HG02759 (cell line): ENCODE measurements around the gene RAP1GAP.
A peak's percentile ranks its signal among the peaks of the same experiment; 100 is the strongest.

Experiments used
- ATAC-seq: cut with Tn5 transposase; IDR thresholded peaks from one replicate; pipeline ENCODE4 v1.9.1; 2021; ENCODE audit warnings: mild to moderate bottlenecking, moderate library complexity; ENCODE audit not compliant: unreplicated experiment

RAP1GAP gene

DNA sequence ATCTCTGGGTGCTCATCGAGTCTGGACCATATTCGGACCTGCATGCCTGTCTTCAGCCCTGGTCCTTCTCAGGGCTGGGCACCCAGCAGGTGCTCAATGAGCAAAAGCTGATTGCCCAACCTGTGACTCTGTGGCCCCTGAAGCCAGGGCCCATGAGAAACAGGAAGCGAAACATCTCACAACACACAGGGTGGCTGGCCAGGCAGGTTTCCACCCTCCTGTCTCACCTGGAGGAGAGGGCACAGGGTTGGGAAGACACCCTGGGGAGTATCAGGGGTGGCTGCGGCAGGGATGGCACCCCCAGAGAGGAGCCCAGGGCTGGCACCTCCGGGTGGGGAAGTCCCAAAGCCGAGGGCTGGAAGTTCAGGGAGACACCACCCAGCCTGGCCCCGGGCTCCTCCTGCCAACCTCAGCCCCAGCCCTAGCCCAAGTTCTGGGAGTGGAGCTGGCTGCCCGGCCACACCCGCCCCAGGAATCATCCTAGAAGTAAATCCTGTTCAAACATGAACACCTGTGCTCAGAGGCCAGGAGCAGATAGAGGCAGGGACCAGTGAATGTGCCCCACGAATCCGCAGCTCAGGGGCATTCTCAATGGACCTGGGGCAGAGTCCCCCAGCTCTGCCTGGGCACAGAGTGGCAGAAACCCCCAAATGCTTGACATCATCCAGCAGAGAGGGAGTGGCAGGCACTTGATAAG, 54.6 kb downstream of the RAP1GAP start:
- ATAC-seq = no peak

DNA sequence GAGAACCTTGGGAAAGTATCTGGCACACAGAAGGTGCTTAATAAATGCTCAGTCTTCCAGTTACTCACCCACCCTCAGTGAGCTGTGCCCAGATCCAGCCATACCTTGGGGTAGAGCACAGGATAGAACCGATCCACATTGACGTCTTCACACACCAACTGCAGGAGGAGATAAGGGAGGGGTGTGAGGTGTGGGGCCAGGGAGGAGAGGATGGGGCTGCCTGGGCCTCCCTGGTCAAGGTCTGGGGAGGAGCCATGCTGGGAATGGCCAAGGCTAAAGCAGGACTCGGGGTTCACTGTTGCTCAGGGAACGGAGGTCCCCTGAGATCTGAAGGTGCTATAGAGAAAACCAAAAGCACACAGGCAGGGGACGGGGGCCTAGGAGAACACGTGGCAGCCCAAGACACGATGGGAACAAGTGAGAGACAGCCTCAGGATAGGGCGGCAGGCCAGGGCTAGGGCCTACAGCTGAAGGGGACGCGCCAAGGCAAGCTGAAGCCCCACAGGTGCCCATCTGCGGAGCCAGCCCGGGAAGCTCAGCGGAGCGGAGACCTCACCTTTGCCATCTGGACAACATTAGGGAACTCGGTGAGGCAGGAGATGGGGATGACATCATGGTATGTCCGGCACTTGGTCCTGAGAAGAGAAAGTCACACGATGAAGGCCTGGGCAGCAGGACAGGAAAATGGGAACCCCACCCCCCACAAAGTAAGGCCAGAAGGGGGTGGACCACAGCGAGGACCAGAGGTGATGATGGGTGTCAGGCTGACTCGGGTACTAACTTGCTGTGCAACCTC, 55.9 kb downstream of the RAP1GAP start:
- no peak for ATAC-seq

DNA sequence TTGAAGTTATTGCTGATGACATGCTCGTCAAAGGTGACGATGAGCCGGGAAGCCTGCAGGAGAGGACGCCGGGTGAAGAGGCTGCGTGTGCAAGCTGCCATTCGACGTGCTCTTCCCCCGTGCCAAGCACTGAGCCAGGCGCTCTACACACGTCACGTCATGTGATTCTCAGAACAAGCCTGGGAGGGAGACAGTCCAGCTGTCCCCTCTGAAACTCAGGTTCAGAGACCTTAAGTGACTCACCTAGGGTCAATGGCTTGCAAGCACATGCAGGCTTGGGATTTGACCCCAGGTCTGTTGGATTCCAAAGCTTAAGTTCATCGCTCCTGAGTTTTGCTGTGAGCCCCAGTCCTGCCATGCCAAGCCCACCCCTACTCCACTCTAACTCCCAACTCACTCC, 57.1 kb downstream of the RAP1GAP start:
- no peak for ATAC-seq

DNA sequence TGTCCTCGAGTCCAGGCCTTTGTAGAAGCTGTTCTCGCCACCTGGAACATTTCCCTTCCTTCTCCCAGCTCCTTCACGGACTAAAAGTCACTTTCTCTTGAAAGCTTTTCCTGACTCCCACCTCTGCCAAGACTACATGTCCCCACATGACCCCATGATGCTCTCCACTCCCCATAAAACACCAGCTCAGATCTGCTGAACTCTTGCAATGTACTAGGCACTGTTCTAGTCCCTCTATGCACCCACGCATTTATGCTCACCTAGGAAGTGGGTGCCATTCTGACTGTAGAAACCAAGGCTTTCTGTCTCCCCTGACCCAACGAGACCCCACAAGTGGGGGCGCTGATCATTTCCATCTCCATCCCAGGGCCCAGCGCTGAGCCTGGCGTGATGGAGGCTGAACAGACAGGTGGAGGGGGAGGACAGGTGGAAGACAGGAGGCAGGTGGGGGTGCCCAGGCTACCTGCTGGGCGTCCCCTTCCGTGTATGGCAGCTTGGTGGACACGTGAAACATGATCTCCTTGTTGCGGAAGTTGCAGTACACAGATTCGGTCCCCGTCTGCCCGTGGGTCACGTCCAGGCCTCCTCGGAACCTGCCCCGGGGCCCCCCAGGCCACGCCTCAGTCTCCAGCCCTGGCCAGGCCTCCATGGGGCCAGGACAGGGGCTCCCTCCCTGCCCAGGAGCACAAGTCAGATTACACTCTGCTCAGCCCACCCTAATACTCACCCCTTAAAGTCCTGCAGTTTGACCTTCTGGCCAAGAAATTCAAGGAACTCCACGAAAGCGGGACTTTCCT, 58.0 kb downstream of the RAP1GAP start:
- no peak for ATAC-seq

DNA sequence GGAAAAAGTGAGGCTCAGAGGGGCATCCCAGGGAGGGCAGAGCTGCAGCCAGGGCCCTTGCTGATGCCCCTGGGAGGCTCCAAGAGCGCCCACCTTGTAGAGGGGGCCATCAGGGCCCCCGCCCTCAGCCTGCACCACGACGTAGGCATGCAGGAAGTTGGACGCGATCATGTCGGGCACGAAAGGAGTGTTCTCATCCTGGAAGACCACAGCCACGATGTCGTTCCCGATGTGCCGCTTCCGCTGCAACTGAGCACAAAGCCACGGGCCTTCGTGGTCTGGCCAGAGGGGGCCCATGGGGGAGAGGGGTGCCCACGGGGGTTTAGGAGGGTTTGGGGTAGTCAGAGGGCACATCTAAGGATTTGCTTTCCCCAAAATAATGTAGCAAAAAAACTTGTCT, 59.1 kb downstream of the RAP1GAP start:
- ATAC-seq = no peak

DNA sequence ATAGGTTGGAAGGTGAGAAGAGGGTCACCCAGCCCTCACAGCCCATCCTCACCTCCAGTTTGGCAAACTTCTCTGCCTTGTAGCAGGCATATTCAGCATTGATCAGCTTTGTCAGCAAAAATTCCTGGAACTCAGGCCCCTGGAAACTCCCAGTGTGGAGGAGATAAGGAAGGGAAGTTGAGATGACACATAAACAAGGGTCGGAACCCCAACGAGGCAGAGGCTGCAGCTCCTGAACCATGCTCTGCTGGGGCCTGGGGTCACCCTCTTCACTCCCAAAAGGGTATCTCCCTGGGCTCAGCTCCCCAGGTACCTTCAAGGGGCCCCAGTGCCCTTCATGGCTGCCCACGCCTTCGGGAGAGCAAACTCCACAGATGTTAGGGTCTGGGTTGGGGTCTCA, 60.4 kb downstream of the RAP1GAP start:
- no peak for ATAC-seq

DNA sequence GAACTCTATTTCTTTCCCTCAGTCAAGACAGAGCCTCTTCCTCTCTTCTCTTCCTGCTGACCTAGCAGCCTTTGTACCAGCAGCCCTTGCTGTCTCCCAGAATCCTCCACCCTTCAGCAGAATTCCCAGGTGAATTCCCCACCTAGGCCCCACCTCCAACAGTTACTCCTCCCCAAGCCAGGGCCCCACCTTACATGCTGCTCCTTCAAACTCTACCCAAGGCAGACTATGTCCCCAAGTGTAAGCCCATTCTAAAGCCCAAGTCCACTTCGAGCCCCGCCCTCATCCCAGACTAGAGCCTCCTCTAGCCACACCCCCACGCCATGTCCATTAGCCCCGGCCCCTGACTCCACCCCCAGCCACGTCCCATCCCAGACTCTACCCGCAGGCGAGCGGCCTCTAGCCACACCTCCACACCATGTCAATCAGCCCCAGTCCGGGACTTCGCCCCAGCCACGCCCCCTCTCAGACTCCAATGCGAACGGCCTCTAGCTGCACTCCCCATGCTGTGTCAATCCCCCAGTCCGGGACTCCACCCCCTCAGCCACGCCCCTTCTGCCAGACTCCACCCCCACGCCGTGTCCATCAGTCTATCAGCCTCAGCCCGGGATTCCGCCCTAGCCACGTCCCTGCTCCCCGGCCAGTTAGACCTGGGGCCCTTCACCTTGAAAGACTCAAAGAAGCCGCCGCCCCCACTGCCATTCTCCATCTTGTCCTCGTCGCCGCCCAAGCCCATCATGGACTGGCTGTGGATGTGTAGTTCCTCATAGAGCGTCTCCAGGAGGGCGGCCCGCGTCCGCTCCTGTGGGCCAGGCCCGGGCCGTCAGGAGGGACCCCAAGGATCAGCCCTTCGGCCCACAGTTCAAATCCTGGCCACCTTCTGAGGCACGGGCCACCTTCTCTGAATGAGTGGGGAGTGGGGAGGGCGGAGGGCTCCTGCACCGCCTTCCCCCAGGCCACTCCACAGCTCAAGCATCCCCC, 61.3 kb downstream of the RAP1GAP start:
- ATAC-seq = peak; percentile 78

DNA sequence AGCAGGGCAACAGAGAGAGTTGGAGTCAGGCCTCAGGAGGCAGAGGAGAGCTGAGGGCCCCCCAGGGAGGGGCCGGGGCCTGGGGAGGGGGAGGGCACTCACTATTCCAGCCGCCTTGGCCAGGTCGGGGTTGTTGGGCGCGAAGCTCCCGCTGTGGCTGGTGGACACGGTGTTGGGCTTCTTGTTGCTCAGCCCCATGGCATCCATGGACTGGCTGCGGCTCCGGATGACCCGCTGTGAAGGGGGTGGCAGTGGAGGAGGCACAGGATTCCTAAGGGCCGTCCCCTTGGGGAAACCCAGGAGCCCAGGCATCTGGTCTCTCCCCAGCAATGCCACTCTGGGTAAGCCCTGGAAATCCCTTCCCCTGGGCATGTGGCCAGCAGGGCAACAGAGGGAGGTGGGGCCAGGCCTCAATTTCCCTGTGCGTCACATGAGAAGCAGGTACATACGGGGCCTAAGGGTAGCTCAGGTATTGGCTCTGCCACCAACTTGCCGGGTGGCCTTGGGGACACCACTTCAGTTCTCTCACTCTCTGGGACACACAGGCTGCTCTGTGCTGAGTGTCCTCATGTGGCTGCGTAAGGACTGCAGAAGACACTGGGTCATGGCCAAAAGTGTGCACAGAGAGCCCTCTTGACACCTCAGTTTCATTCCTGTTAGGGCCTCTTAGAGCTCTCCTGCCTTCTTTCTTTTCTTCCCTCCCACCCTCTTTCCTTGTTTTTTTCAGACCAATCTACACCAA, 63.0 kb downstream of the RAP1GAP start:
- ATAC-seq = no peak

DNA sequence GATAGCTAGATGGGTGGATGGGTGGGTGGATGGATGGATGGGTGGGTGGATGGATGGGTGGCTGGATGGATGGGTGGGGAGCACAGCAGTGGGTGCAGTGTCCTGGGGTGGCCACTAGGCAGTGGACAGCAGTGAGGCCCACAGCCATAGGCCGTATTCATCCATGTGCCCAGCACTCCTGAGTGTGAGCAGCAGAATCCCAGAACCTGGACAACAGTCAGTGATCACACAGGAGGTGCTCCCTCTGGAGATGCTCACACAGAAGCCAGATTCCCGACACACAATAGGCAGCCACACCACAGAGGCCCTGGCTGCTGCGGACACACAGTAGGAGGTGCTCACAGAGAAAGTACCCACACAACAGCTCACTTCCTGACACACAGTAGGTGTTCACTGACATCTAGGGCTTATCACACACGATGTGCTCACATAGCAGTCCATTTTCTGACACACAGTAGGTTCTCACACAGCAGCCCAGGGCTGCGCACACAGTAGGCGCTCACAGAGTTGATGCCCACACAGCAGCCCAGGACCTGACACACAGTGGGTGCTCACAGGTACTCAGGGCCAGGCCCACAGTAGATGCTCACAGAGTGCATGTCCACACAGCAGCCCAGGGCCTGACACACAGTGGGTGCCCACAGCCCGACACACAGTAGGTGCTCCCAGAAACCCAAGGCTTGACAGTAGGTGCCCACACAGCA, 64.0 kb downstream of the RAP1GAP start:
- ATAC-seq = no peak

DNA sequence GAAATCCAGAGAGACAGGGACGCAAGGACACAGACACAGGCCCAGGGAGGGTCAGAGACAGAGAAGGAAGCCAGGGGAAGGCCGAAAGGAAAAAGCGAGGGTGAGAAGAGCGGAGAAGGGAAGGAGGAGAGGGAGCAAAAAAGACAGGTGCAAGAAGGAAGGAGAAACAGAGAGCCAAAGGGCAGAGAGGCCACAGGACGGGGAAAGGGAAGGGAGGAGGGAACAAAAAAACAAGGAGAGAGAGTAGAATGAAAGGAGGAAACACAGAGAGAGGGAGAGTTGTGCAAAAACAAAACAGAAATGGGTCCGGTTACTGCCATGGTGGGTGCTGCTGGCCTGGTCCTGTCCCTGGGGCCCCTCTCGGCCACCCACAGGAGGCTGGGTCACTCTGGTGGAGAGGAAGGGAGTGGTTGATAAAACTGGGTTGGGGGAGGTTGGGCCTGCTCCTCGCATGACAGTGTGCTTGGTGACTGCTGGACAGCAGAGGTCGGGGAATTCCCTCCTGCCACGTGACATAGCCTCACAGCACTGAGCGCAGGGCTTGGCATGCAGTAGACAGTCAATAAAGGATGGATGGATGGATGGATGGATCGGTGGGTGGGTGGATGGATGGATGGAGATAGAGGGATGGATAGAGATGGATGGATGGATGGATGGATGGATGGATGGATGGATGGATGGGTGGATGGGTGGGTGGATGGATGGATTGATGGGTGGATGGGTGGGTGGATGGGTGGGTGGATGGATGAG, 64.8 kb downstream of the RAP1GAP start:
- ATAC-seq = no peak

DNA sequence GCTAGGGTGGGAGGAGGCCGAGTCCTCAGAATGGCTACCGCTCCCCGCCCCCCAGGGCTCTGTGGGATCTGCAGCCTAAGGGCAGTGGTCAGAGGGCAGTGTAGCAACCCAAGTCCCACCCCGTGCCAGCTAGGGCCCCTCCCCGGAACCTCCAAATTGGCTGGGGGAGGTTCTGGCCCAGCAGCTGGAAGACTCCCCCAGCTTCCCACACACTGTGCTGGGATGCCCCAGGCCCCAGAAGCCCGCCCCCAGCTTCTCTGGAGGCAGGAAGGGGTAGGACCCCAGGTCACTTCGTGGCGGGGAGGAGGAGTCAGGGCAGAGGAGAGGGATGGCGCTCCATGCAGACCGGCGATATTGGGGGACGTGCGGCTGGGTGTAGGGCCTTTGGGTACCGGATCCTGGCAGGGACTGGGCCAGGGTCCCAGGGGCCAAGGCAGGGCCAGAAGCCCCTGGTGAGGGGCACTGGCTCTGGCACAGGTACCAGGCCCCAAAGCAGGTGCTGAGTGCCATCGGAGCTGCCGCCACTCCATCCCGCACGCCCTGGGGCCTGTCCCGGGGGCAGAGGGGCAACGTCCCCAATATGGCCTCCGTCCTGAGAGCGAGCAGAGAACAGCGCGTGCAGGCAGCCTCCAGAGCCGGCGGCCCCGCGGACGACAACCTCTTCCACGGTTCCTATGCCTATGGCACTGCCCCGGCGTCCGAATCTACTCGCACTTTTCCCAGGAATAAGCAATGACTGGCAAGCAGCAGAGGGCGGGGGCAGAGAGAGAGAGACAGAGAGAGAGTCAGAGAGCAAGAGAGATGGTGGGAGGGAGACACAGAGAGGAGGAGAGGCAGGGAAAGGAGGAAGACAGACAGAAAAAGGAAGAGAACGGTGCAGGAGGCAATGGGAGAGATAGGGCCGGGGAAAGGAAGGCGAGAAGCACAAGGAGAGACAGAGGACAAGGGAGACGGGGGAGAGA, 65.7 kb downstream of the RAP1GAP start:
- no peak for ATAC-seq

DNA sequence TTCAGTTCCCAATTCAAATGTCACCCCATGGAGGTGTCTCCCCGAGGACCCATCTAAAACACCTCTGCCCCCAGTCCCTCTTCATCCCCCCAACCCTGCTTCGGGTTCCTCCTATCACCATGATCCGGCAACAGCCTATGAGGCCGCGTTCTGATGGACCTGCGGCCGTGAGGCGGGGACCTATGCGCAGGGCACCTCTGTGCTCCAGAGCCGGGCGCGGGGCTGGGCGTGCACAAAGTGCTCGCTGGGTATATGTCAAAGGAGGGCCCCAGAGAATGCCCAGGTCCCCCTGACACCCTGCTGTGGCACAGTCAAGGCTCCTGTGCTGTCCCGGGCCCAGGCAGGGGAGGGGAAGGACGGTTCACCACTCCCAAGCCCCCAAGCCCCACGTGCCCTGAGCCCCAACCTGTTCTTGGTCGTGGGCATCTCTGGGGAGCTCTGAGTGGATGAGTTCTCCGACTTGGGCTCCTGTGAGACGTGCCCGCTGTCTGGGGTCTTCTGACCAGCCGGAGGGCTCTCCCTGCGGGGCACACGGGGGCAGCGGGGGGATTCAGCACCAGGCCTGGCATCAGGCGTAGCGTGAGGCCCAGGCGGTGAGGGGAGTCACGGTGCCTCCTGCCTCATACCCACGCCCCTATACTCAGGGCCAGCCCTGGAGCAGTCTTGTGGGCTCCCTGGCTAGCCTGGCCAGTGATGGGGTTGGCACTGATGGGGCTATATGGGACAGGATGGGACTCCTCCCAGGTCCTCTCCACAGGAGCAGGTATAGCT, 67.7 kb downstream of the RAP1GAP start:
- ATAC-seq = no peak

DNA sequence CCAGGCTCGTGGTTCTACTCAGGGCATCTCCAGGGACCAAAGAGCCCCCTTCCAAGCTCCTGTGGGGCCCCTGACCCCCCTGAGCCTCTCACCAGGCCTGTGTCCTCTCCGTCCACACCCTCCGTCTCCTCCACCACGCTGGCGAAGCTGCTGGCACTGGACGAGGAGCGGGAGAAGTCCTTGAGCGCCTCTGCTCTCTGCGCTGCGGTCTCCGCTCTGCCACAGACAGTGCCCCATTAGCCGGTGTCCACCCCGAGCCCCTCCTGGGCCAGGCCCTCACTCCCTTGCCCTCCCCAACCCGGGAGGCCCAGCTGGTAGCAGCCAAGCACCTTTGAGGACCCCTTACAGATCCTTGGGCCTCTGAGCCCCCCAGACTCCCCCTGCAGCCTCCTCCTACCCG, 69.8 kb downstream of the RAP1GAP start:
- no peak for ATAC-seq

DNA sequence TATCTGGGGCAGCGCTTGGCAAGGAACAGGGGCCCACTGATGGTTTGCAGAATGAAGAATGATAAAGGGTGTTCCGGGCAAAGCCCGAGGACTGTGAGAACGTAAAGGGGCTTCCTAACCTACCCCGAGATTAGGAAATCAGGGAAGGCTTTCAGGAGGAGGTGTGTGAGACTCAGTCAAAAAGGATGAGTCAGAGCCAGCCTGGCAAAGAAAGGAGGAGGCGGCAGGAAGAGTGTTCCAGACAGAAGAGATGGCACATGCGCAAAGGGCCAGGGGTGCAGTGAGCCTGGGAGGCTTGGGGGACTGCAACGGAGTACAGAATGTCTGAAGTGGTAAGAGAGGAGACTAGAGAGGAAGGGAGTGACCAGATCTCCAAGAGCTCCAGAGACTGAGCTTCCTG, 70.3 kb downstream of the RAP1GAP start:
- ATAC-seq = no peak

DNA sequence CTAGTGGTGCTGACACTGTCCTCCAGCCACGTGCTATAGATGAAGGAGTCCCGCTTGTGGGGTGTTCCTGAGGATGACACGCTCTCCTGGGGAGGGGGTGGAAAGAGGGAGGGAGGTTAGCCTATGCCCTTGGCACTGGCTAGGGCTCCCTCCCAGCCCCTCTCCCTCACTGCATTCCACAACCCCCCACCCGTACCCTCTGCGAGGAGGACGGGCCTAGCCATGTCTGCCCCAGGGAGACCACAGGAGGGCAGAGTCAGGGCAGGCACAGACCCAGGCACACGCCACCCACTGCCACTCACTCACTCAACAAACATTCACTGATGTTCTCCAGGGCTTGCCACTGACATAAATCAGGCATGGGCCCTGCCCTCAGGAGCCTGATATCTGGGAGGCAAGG, 70.7 kb downstream of the RAP1GAP start:
- no peak for ATAC-seq

DNA sequence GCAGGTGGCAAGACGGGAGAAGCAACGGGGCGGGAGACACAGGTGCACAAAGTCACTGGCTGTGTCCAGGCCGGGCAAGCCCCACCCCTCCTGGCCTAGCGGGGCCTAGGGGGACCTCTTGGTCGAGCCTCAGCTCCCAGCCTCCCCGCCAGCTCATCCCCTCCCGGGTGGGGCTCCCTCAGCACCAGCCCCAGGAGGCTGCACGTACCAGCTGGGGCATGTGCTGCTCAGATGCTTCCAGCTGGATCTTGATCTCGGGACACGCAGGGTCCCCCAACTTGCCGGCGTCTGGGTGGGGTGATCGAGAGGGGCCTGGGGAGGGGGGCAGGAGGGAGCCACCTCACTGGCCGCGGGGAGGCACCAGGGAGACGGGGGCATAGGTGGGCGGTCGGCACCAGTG, 71.4 kb downstream of the RAP1GAP start:
- ATAC-seq = no peak

DNA sequence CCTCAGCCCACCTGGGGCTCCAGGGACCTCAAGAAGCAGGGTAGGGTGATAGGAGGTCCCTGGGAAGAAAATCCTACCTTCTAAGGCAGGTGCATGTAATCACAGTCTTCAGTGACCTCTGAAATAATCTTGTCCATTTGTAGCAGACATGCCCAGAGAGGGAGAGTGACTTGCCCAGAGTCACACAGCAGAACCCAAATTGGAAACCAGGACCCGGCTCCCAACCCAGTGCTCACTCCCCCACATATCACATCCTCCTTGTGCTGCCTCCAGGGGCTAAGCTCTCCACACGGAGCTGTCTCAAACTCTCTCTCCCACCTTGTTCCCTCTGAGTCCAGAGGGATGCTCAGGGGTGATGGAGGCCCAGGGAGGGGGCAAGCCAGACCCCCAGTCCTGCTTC, 72.5 kb downstream of the RAP1GAP start:
- no peak for ATAC-seq
